H1 (cell line): ENCODE results near the gene FBXO30. TPM values are rescaled to one million over a fixed set of nuclear protein-coding genes. Genes with fewer than 3 reads are reported as not detected.
A peak's percentile ranks its signal among the peaks of the same experiment; 100 is the strongest.

Source experiments
- CTCF ChIA-PET: fragments of 300-600 bp; sonication (Branson Sonifier 250); formaldehyde crosslinking; loops from one replicate; lab custom pipeline; 2021; ENCODE audit not compliant: partially characterized antibody; lab: Charles Lee
- POLR2A ChIA-PET: fragments of 300-600 bp; sonication (Branson Sonifier 250); formaldehyde crosslinking; loops from one replicate; lab custom pipeline; 2021; ENCODE audit warnings: inconsistent platforms; ENCODE audit not compliant: partially characterized antibody; lab: Charles Lee
- DNase-seq, 2 experiments: peaks; one replicate each; pipeline versions ENCODE4 v3.0.0 to v3.0.0-alpha.2; 2010 to 2022; ENCODE audit warnings: low spot score in 2 of 2, low read depth in 1 of 2, mixed read lengths in 1 of 2
- FAIRE-seq: peaks from 2 replicates; lab custom pipeline; 2011; peaks lifted over from hg19 to GRCh38; lab: Jason Lieb, UNC
- H2AFZ ChIP-seq: 2 replicates; pipeline ENCODE4 v1.8.1; 2012; ENCODE audit warnings: low read length, inconsistent platforms
- H2AK5ac ChIP-seq: 2 replicates; pipeline ENCODE4 v1.6.1; 2013; ENCODE audit warnings: low read depth, low read length
- H2BK120ac ChIP-seq: replicated peaks from 2 replicates; pipeline ENCODE3; 2013; ENCODE audit warnings: low read depth, low read length, inconsistent platforms
- H2BK12ac ChIP-seq: 2 replicates; pipeline ENCODE4 v1.6.1; 2013; ENCODE audit warnings: low read depth, low read length
- H2BK15ac ChIP-seq: 2 replicates; pipeline ENCODE4 v1.6.1; 2013; ENCODE audit warnings: low read length
- H2BK20ac ChIP-seq: 2 replicates; pipeline ENCODE4 v1.6.1; 2013; ENCODE audit warnings: low read length
- H2BK5ac ChIP-seq: 2 replicates; pipeline ENCODE4 v1.6.1; 2013; ENCODE audit warnings: low read depth, low read length
- H3K14ac ChIP-seq: 2 replicates; pipeline ENCODE4 v1.6.1; 2013; ENCODE audit warnings: inconsistent platforms; ENCODE audit not compliant: insufficient read length
- H3K18ac ChIP-seq: 2 replicates; pipeline ENCODE4 v1.6.1; 2013; ENCODE audit warnings: low read length; ENCODE audit errors: extremely low read depth
- H3K23ac ChIP-seq: 2 replicates; pipeline ENCODE4 v1.6.1; 2013; ENCODE audit warnings: inconsistent platforms; ENCODE audit not compliant: insufficient read length
- H3K23me2 ChIP-seq: 2 replicates; pipeline ENCODE4 v1.6.1; 2013; ENCODE audit warnings: low read depth, low read length
- H3K27ac ChIP-seq: 2 replicates; pipeline ENCODE4 v1.6.1; 2011; ENCODE audit warnings: low read depth, low read length, inconsistent platforms
- H3K27me3 ChIP-seq, 4 experiments: replicated peaks in 1 of 4; 1 replicate in 1 of 4; 2 replicates in 3 of 4; pipeline versions ENCODE4 v1.6.1 to v1.8.1; 2011 to 2013; ENCODE audit warnings: low read length in 3 of 4, mild to moderate bottlenecking in 3 of 4, inconsistent platforms in 2 of 4, mixed read lengths in 2 of 4, moderate library complexity in 1 of 4; ENCODE audit not compliant: control insufficient read depth in 3 of 4, insufficient read depth in 3 of 4; ENCODE audit errors: extremely low read depth in 1 of 4
- H3K36me3 ChIP-seq, 4 experiments: 2 replicates each; pipeline versions ENCODE4 v1.6.1 to v1.8.1; 2011 to 2013; ENCODE audit warnings: mild to moderate bottlenecking in 4 of 4, low read length in 3 of 4, moderate library complexity in 2 of 4, control low read depth in 1 of 4, inconsistent platforms in 1 of 4; ENCODE audit not compliant: insufficient read depth in 4 of 4, control insufficient read depth in 2 of 4
- H3K4ac ChIP-seq: replicated peaks from 2 replicates; pipeline ENCODE3; 2013; ENCODE audit warnings: low read length, low read depth, mixed read lengths, inconsistent platforms; ENCODE audit not compliant: insufficient read length
- H3K4me1 ChIP-seq, 4 experiments: replicated peaks in 1 of 4; 1 replicate in 1 of 4; 2 replicates in 3 of 4; pipeline versions ENCODE4 v1.6.1 to v1.8.1; 2011 to 2013; ENCODE audit warnings: low read length in 3 of 4, inconsistent platforms in 2 of 4, mixed read lengths in 1 of 4; ENCODE audit not compliant: insufficient read depth in 4 of 4, control insufficient read depth in 3 of 4
- H3K4me2 ChIP-seq, 2 experiments: 2 replicates each; pipeline versions ENCODE4 v1.6.1 to v1.8.1; 2011 to 2013; ENCODE audit warnings: low read depth in 2 of 2, low read length in 2 of 2, control low read depth in 1 of 2, inconsistent platforms in 1 of 2, mild to moderate bottlenecking in 1 of 2; ENCODE audit not compliant: insufficient read depth in 1 of 2
- H3K4me3 ChIP-seq, 4 experiments: fragments of 200-600, 300-600 bp in 1 of 4; sonication (generic), shearing (Covaris generic), sonication (Bioruptor Twin) in 1 of 4; 2 replicates each; pipeline versions ENCODE4 v1.5.1 to v1.8.1; 2011 to 2016; ENCODE audit warnings: low read length in 4 of 4, low read depth in 3 of 4, control low read depth in 2 of 4, inconsistent platforms in 2 of 4, mild to moderate bottlenecking in 2 of 4, mixed read lengths in 1 of 4, moderate library complexity in 1 of 4; ENCODE audit not compliant: insufficient read depth in 2 of 4; ENCODE audit errors: extremely low read depth in 1 of 4
- H3K56ac ChIP-seq: replicated peaks from 2 replicates; pipeline ENCODE3; 2013; ENCODE audit warnings: low read depth, mild to moderate bottlenecking, mixed read lengths, low read length, inconsistent platforms; ENCODE audit not compliant: insufficient read length
- H3K79me1 ChIP-seq: 2 replicates; pipeline ENCODE4 v1.6.1; 2013; ENCODE audit warnings: low read depth, low read length, control low read depth
- H3K79me2 ChIP-seq, 2 experiments: 2 replicates each; pipeline versions ENCODE4 v1.6.1 to v1.8.1; 2012 to 2013; ENCODE audit warnings: low read length in 2 of 2, mild to moderate bottlenecking in 2 of 2, inconsistent platforms in 1 of 2; ENCODE audit not compliant: insufficient read depth in 2 of 2, control insufficient read depth in 1 of 2
- H3K9ac ChIP-seq, 4 experiments: replicated peaks in 1 of 4; 1 replicate in 1 of 4; 2 replicates in 3 of 4; pipeline versions ENCODE4 v1.6.1 to v1.8.1; 2011 to 2013; ENCODE audit warnings: low read depth in 3 of 4, low read length in 3 of 4, control low read depth in 2 of 4, mild to moderate bottlenecking in 2 of 4, moderate library complexity in 2 of 4, inconsistent platforms in 1 of 4; ENCODE audit errors: extremely low read depth in 1 of 4
- H3K9me3 ChIP-seq, 2 experiments: 2 replicates each; pipeline versions ENCODE4 v1.6.1 to v1.8.1; 2012 to 2013; ENCODE audit warnings: mild to moderate bottlenecking in 2 of 2, moderate library complexity in 2 of 2, control low read depth in 1 of 2, inconsistent platforms in 1 of 2, low read depth in 1 of 2, low read length in 1 of 2, mixed read lengths in 1 of 2; ENCODE audit not compliant: insufficient read depth in 2 of 2
- H4K20me1 ChIP-seq, 2 experiments: replicated peaks in 1 of 2; 2 replicates each; pipeline versions ENCODE3 to v1.8.1; 2011 to 2013; ENCODE audit warnings: inconsistent platforms in 2 of 2, low read length in 2 of 2, mild to moderate bottlenecking in 1 of 2; ENCODE audit not compliant: insufficient read depth in 2 of 2, control insufficient read depth in 1 of 2
- H4K5ac ChIP-seq: 2 replicates; pipeline ENCODE4 v1.6.1; 2013; ENCODE audit warnings: low read length, low read depth, mixed read lengths, inconsistent platforms; ENCODE audit not compliant: insufficient read length
- H4K8ac ChIP-seq: 2 replicates; pipeline ENCODE4 v1.8.0; 2013; ENCODE audit warnings: mild to moderate bottlenecking, moderate library complexity, low read length, inconsistent platforms; ENCODE audit not compliant: insufficient read depth; ENCODE audit errors: extremely low read depth
- H4K91ac ChIP-seq: replicated peaks from 2 replicates; pipeline ENCODE3; 2013; ENCODE audit warnings: low read length, mixed read lengths, inconsistent platforms; ENCODE audit not compliant: insufficient read length
- BACH1 ChIP-seq: IDR thresholded peaks from 2 replicates; pipeline ENCODE4 v1.6.1; 2012; ENCODE audit warnings: low read length, improper control_type of control experiment
- FOSL1 ChIP-seq: IDR thresholded peaks from 2 replicates; pipeline ENCODE4 v1.6.1; 2011; ENCODE audit warnings: mild to moderate bottlenecking, low read depth, low read length, moderate library complexity; ENCODE audit not compliant: insufficient read depth
- JUN ChIP-seq: IDR thresholded peaks from 2 replicates; pipeline ENCODE4 v1.6.1; 2011; ENCODE audit warnings: low read depth, mild to moderate bottlenecking, improper control_type of control experiment, low read length
- JUND ChIP-seq: IDR thresholded peaks from 2 replicates; pipeline ENCODE4 v1.6.1; 2011; ENCODE audit warnings: mild to moderate bottlenecking, improper control_type of control experiment, low read length
- RBBP5 ChIP-seq: IDR thresholded peaks from 2 replicates; pipeline ENCODE4 v1.7.1; 2012; ENCODE audit warnings: low read depth, mild to moderate bottlenecking, inconsistent platforms, low read length, moderate library complexity, borderline replicate concordance
- RFX5 ChIP-seq: IDR thresholded peaks from 2 replicates; pipeline ENCODE4 v1.6.1; 2011; ENCODE audit warnings: low read depth, low read length, improper control_type of control experiment, borderline replicate concordance
- SUZ12 ChIP-seq: fragments of 200-600 bp; sonication (generic); IDR thresholded peaks from 2 replicates; pipeline ENCODE4 v1.6.1; 2012; ENCODE audit warnings: mild to moderate bottlenecking, inconsistent platforms, low read length, moderate library complexity, mixed read lengths
- TCF12 ChIP-seq: IDR thresholded peaks from 2 replicates; pipeline ENCODE4 v1.6.1; 2011; ENCODE audit warnings: low read depth, mild to moderate bottlenecking, low read length
- TEAD4 ChIP-seq: IDR thresholded peaks from 2 replicates; pipeline ENCODE4 v1.6.1; 2012; ENCODE audit warnings: low read depth, low read length, inconsistent platforms, mixed read lengths
- ZNF274 ChIP-seq: IDR thresholded peaks from 2 replicates; pipeline ENCODE4 v1.7.0; 2012; ENCODE audit warnings: low read length, borderline replicate concordance; ENCODE audit errors: extremely low read depth
- WGBS, 2 experiments: shearing (Covaris generic) in 1 of 2; methylation state at CpG; one replicate each; pipeline versions ENCODE4 v1.1.6 to v1.1.7; 2013 to 2015; ENCODE audit warnings: low lambda C conversion rate in 2 of 2, mixed read lengths in 2 of 2, inconsistent platforms in 1 of 2, low coverage in 1 of 2, missing lambda C conversion rate in 1 of 2; ENCODE audit not compliant: insufficient replicate concordance in 2 of 2, insufficient coverage in 1 of 2, insufficient read length in 1 of 2; ENCODE audit errors: extremely low coverage in 1 of 2, missing lambda C conversion rate in 1 of 2; 5-methylcytosine and 5-hydroxymethylcytosine counted together
- polyA plus RNA-seq, 7 experiments: library from polyadenylated mRNA; depleted of rRNA in 3 of 7; stranded (reverse) in 5 of 7; unstranded in 2 of 7; fragments of >200 nt in 5 of 7; fragments of 200-250 nt in 2 of 7; gene quantifications; 1 replicate in 5 of 7; 2 replicates in 1 of 7; 4 replicates in 1 of 7; pipeline versions ENCODE4 v1.2.1 to v1.2.3, GENCODE V29; 2011 to 2013; ENCODE audit warnings: missing spikeins in 2 of 7, mixed read lengths in 2 of 7
- total RNA-seq: library from RNA; stranded (reverse); fragmentation: NEBNext Ultra II Directional; extraction: Animal tissue kit (Norgen Biotek cat#: 25700); gene quantifications from 2 replicates; pipeline ENCODE4 v1.2.1, GENCODE V29; 2021

FBXO30 gene
- total and polyA plus RNA-seq, 2 of the 8 experiments (the other 6 are each of a cell fraction or from before 2014, with no cell fraction given): 3.9 to 18.3 TPM

- Histone ChIP-seq H3K79me2 (peaks cover 4 to 31% of the 10 kb centered on the region in 2 experiments; a peak in 3 of 4 replicates), H2BK120ac (no peak overlapping the region), H3K4ac (no peak overlapping the region), H3K9me3 (no peaks in the 10 kb centered on the region), H3K4me3 (peak overlapping the region in 1 of 4 experiments; percentile 96; a peak in 1 of 8 replicates), H4K5ac (no peak overlapping the region), H3K18ac (no peak overlapping the region), H2BK20ac (no peak overlapping the region), H4K8ac (no peak overlapping the region), H3K23ac (no peak overlapping the region), H4K20me1 (peaks cover 0 to 5% of the 10 kb centered on the region in 2 experiments), H2BK5ac (no peak overlapping the region), H2BK15ac (no peak overlapping the region), H3K4me2 (peak overlapping the region; percentile 29 to 84; a peak in 2 of 4 replicates), H3K79me1 (no peaks in the 10 kb centered on the region), H2AFZ (no peak overlapping the region), H4K91ac (no peak overlapping the region), H3K56ac (no peak overlapping the region), H3K27me3 (no peaks in the 10 kb centered on the region), H3K27ac (no peak overlapping the region), H3K9ac (no peak overlapping the region), H3K23me2 (peaks cover 5% of the 10 kb centered on the region), H2AK5ac (no peak overlapping the region), H3K4me1 (peaks cover 0 to 7% (median 2%) of the 10 kb centered on the region in 4 experiments; a peak in 3 of 7 replicates), H3K14ac (no peak overlapping the region), H3K36me3 (no peaks in the 10 kb centered on the region), H2BK12ac (no peak overlapping the region)
- ChIA-PET CTCF (no interaction called here), POLR2A (interaction anchor here (2.9 kb wide), 2 partner anchors 8 to 81 kb away, joined by 13 to 44 read pairs; partner anchors contain the start of gene EPM2A)
- TF ChIP-seq TCF12: no peak
- TF ChIP-seq FOSL1: no peak
- no peak for TF ChIP-seq RFX5
- no peak for TF ChIP-seq JUND
- no peak for TF ChIP-seq SUZ12
- no peak for TF ChIP-seq RBBP5
- TF ChIP-seq TEAD4: no peak
- no peak for TF ChIP-seq ZNF274
- TF ChIP-seq BACH1: no peak
- no peak for TF ChIP-seq JUN
- WGBS, 2 experiments: 79% methylated on average over 8 of the region's 8 CpGs; no CpG with 5 or more reads in 1 of the 2 experiments
- DNase-seq (no peak), FAIRE-seq (no peak)
These were observed 1.8 kb upstream of the FBXO30 start for GRCh38 chr6:145816392-145816791.
